ENCODE results near the gene CCSER1.
"Not testable (repeated sequence)": the region's sequence is repeated elsewhere in the genome, so short reads cannot be mapped to it uniquely, and the experiment has no call there.

Gene CCSER1

DNA sequence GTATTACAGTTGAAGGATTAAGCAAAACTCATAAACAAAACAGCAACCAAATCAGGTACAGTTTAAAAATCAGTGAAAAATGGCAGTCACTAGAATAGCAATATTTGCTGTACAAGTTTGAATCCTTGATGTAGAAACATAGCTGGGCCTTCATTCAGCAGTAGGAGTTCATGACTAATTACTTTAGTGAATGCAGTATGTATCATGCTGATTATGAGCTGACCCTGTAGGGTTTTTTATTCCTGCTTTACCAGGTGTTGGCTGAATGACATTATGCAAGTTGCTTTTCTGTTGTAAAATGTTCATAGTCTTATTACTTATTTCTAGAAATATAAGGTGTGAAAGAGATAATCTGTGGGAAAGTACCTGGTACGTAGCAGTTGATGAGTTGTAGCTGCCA, 179.6 kb downstream of the CCSER1 start:
- no peak for DNase-seq

GRCh38 chr4:90317140-90317539, 189.9 kb downstream of the CCSER1 start:
- not testable (repeated sequence) for DNase-seq

- no peak for DNase-seq
These were observed 190.6 kb downstream of the CCSER1 start for GRCh38 chr4:90317785-90318184.

GRCh38 chr4:90318193-90318592, 191.0 kb downstream of the CCSER1 start:
- peak; percentile 15 for DNase-seq

GRCh38 chr4:90328558-90328957, 201.4 kb downstream of the CCSER1 start:
- peak; percentile 83 for DNase-seq

DNA sequence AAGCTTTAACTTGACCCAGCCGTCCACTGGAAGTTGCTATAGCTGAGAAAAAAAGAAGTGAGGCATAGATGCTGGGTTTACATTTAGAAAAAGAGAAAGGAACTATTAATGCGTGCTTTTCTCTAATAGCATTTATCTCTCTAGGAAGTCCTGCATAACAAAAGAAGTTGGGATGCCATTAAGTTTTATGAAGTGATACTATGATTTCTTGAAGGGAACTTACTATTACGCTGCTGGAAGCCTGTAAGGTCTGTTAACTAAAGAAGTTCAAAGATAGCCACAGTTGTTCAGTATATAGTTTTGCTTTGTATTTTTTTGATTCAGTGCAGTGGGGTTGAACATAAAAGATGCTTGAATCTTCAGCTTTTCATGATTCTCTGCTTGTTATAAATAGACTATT, 203.4 kb downstream of the CCSER1 start:
- no peak for DNase-seq

DNA sequence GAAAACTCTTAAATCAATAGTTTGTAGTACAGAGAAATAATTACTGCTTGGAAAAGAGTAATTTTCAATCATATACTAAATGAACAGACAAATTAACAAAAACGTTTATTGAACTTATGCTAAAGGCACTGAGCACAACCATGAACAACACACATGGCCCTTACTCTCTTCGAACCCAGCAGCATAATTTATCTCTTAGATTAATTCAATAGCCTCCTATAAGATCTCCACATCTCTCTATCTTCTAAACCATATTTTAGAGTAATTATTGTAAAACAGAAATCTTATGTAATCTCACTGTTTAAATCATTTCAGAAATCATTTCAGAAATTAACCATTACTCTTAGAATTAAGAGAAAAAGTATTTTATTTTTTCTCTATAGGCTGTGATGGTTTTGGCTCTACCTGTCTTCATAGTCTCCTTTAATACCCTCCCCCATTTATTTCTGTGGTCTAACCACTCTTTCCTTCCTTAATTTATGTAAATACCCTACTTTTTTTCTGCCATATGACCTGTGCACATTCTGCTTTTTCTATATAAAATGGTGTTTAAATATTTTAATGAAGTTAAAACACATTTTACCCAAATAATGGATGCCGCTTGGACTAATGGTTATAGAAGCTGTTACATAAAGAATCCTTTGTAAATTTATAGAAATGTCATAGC, 218.5 kb downstream of the CCSER1 start:
- DNase-seq = peak; percentile 28

DNA sequence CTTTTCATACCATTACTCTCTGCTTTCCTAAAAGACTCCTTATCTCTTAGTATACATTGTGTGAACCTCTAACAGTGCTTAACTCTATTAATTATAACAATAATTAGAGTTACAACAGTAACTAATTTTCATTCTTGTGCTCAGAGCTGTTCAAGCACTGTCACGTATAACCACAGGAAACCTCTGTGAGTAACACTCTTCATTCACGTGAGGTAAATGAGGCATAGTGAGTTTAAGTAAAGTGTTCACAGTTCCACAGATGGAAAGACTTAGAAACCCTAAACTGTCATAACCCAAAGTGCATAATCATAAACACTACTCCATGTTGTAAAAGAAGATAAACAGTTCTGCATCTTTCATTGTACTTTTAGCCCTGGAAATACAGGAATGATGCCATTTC, 222.4 kb downstream of the CCSER1 start:
- DNase-seq = peak; percentile 9

DNA sequence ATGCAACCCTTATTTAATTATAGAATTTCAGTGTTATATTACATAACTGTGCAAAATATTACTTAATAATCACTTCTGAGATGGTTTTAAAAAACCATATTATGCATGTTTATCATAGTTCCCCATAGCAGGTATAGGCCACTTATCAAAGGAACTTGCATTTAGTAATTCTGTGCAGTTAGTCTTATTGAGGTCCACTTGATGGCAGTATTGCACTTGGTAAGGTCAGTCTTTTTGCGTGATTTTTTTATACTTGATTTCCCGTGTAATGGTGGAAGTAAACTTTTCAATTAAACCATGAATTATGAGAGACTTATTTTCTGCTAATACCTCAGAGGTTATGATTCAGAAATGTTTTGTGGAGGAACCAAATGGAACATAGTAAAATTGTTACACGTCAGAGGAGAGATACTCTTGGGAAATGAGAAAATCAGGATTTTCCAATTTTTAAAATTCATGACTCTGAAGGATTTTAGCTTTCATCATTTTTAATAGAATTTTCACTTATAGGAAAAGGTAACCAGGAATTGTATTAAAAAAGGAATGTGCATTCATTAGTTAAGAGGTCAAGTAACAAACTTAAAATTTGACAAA, 230.0 kb downstream of the CCSER1 start:
- DNase-seq = peak; percentile 86

GRCh38 chr4:90375081-90375480, 247.9 kb downstream of the CCSER1 start:
- no peak for DNase-seq

GRCh38 chr4:90393215-90393614, 266.0 kb downstream of the CCSER1 start:
- no peak for DNase-seq

GRCh38 chr4:90403781-90404180, 276.6 kb downstream of the CCSER1 start:
- DNase-seq = no peak

- DNase-seq = not testable (repeated sequence)
These were observed 280.7 kb downstream of the CCSER1 start for GRCh38 chr4:90407897-90408296.

GRCh38 chr4:90412786-90413185, 285.6 kb downstream of the CCSER1 start:
- DNase-seq = peak; percentile 12

DNA sequence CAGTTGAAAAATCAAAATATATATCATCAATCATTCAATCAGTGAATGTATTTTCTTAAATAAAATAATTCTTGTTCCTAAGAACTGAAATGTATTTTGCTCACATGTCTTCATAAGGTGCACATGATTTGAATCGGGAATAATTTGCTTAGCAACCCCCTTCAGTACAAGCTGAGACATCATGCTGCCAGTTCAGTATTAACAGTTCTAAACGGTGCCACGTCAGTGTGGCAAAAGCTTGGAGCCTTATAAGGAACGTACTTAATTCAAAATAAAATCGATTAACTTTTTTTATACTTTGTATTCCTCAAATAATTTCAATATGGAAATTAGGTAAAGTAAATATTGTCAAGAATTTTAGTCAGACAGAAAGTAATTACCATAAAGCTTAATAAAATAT, 287.9 kb downstream of the CCSER1 start:
- DNase-seq = no peak

DNA sequence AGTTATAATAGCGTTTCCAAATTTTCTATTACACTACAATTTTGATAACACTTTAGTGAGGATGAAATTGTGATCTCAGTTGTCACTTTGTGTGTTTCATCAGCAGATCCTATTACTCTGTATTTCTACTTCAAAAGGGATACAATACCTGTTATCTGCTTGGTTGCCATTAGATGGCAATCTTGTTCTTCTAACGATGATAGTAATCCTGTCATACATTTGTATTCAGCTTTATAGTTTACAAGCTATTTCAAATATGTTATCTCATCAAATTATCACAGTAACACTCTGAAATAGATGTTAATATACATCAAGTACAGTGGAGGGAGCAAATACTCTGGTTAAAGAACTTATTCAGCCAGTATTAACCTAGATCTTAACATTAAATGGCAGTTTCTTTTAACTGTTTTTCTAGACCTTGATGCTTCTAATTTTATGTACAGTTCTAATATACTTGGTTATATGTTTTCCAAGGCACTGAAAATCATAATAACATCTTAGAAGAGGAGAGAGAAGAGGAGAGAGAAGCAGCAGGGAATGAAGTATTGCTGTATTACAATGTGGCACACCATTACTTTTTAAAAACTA, 292.0 kb downstream of the CCSER1 start:
- peak; percentile 67 for DNase-seq

GRCh38 chr4:90421161-90421560, 294.0 kb downstream of the CCSER1 start:
- no peak for DNase-seq

DNA sequence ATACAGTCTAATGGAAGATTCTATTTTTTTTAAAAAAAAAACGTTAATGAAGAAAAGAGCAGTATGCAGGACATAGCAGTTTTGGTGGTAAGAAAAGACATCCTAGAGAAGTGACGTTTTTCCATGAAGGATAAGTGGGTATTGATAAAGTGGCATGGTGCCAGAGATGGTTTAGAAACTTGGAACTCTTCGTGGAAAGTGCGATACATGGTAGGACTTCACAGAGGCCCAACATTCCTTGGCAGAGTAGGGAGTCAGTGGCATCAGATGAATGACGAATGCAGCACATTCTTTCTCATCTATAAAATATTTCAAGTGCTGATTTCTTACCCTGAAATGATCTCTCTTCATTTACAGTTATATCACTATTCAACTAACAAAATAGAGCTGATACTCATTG, 298.7 kb downstream of the CCSER1 start:
- no peak for DNase-seq

- no peak for DNase-seq
These were observed 311.3 kb downstream of the CCSER1 start for GRCh38 chr4:90438522-90438921.

DNA sequence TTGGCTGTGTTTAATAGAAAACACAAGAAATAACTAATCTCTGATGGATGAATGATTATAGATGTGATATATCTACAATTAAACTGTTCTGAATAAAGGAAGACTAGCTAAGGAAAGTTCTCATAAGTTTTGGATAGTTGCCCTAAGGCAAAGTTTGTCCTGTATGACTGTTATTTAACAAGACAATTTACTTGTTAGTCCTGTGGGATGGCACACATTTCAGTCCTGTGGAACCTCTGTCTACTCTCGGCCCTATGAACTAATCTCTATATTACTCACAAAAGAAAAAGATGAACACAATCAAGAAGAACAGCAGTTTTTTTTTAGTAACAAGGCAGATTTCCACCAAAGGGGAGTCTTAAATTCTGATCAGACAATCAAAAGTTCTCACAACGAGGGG, 314.6 kb downstream of the CCSER1 start:
- DNase-seq = no peak

- DNase-seq = no peak
These were observed 315.4 kb downstream of the CCSER1 start for GRCh38 chr4:90442619-90443018.

DNA sequence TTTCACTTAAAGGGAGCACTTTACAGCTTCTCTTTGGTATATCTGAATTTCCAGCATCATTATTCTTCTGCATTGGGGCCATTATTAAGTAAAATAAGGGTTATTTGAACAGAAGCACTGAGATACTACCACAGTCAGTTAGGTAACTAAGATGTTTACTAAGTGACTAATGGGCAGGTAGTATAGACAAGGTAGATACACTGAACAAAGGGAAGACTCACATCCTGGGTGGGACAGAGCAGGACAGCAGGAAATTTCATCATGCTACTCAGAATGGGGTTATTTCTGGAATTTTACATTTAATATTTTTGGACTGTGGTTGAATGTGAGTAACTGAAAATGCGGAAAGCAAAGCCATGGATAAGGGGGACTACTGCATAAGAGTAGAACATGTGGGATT, 316.0 kb downstream of the CCSER1 start:
- no peak for DNase-seq

DNA sequence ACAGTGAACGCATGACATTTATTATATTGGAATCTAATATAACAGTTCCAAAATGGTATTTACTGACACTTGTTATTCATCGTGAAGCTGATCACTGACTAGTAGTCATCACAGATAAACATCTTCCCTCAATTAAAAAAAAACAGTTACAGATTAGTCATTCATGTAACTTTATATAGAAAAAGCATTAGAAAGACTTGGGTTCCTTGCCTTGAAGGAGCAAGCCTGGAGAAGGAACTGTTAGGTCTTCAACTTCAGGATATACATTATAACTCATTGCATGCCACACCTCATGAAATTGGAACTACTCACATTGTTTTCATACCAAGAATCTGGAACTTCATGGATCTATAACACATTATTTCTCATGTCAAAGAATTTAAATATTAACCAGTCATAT, 317.7 kb downstream of the CCSER1 start:
- DNase-seq = no peak

GRCh38 chr4:90445380-90445779, 318.2 kb downstream of the CCSER1 start:
- no peak for DNase-seq

DNA sequence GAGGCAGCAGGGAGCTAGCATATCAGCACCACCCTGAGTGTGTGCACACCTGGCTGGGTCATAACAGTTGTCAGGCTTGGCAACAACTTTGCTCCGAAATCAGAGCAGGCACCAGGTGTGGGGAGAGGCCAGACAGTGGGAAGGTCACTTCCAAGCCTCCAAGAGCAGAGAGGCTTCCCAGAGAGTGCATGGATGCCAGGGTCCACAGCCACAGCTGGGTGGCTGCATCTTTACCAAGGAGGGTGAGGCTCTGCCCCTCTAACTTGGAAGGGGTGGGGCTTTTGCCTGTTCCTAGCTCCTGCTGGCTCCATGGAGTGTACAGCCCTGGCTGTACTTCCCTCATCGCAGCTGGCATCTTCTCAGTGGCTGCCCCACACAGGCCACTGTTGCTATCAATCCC, 322.4 kb downstream of the CCSER1 start:
- DNase-seq = no peak

Data from hematopoietic multipotent progenitor cell treated with erythropoietin and hydrocortisone succinate and interleukin-3 and kit ligand, for 4 days (in vitro differentiated cells).